Vagina (tissue), 2 donors: ENCODE measurements around the gene PSMD3.
"Not testable (repeated sequence)": the region's sequence is repeated elsewhere in the genome, so short reads cannot be mapped to it uniquely, and the experiment has no call there.

Experiments used
- CTCF ChIP-seq, 3 experiments: fragments of 450-650 bp in 2 of 3; fragments of 200-600 bp in 1 of 3; sonication (generic) in 1 of 3; IDR thresholded peaks; one replicate each; pipeline ENCODE4 v1.5.1; 2017 to 2019; ENCODE audit warnings: antibody characterized with exemption in 3 of 3, mild to moderate bottlenecking in 2 of 3, moderate library complexity in 2 of 3
- POLR2A ChIP-seq, 2 donors: fragments of 450-650 bp; IDR thresholded peaks; one replicate each; pipeline ENCODE4 v1.6.1; 2017; ENCODE audit warnings: antibody characterized with exemption in 2 of 2, mild to moderate bottlenecking in 2 of 2, moderate library complexity in 2 of 2
- POLR2AphosphoS5 ChIP-seq, 2 donors: sonication (generic); formaldehyde crosslinking; IDR thresholded peaks; one replicate each; pipeline ENCODE4 v1.9.0; 2017; ENCODE audit warnings: antibody characterized with exemption in 2 of 2, mild to moderate bottlenecking in 2 of 2, low read depth in 1 of 2; ENCODE audit not compliant: insufficient read depth in 1 of 2

GRCh38 chr17:39948489-39948828, 32.1 kb upstream of the PSMD3 start:
- TF ChIP-seq CTCF (IDR thresholded peaks at IDR 0.05); POLR2A (IDR thresholded peaks at IDR 0.05); POLR2AphosphoS5 (IDR thresholded peaks at IDR 0.05; ENCODE audit: insufficient read depth in 1 of 2, low read depth in 1 of 2): not testable (repeated sequence)
